ENCODE results near the gene DNHD1.
A peak's percentile ranks its signal among the peaks of the same experiment; 100 is the strongest.

Gene DNHD1

DNA sequence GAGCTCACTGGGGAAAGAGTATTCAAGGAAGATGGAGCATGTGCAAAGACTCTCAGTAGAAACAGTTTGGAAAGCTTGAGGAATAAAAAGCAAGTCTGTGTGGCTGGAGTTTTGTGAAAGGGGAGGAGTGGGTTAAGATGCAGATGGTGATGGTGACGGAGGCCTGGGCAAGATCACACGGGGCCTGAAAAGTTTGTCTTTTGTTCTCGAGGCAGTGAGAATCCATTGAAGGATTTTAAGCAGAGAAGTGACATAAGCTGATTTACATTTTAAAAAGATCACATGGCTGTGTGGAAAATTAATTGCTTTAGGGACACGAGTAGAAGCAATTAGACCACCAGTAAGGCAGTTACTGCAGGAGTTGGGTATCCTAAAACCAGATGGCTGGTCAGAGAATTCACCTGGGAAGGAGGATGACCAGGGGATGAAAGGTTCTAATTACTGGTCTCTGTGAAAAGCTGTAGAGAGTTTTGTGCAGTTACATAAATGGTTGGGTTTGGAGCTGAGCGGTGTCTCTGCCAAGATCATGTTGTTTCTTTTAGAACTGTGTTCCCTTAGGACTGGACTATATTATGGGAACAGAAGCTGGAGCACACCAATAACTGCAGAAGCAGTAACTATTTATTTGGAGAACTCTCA, 99.3 kb downstream of the DNHD1 start:
- DNase-seq: no peak

DNA sequence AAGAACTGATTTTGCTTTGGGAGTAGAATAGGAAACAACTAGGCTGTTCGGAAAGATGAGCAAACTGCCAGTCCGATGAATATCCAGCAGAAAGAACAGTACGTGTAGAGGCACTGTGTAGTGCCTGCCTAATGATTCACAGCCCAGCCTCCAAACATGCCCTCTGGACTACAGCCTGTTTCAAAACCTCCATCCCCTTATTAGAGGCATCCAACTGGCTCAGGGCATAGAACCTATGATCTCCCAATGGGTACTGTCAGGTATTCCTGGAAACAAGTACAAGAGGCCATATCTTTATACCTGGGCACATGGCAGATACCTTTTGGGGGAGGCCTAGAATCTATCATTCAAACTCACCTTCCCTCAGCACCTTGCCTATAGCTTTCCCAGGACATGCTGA, 101.5 kb downstream of the DNHD1 start:
- no peak for DNase-seq

DNA sequence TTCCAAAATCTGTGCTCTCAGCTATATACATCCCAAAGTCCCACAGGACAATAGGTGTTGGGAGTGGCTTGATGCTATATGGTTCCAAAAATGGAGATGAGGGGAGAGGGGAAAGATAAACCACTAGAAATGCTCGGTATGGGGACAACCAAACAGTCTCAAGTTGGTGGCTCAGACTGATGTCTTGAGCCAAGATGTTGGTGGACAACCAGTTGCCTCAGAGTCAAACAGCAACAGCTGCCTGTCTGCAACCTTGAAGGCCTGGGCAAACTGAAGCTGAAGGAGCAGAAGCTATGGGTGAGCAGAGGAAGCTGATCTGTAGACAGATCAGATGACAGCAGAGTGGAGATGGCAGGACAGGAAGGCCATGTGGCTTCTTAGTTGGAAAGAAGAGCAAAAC, 102.4 kb downstream of the DNHD1 start:
- no peak for DNase-seq

DNA sequence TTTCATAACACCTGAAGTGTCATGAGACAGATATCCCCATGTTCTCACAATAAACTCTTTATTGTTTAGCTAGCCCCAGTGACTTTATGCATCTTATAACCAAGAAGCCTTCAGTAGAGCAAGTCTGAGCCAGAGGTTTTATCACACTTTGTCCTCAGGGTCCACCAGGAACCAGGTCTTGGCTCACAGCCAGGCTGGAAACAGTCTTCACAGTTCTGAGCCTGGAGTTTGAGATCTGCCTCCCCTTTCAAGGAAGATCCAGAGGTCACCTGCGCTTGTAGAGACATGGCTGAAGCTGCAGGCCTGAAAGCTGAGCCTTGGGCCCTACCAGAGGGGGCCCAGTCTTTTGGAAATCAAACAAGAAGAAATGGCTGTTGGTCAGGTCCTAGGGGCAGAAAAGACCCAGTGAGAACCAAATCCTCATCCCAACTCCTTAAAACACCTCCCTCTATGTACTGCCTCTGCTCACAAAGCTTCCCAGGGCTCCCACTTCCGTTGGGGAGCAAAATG, 102.9 kb downstream of the DNHD1 start:
- DNase-seq: no peak

DNA sequence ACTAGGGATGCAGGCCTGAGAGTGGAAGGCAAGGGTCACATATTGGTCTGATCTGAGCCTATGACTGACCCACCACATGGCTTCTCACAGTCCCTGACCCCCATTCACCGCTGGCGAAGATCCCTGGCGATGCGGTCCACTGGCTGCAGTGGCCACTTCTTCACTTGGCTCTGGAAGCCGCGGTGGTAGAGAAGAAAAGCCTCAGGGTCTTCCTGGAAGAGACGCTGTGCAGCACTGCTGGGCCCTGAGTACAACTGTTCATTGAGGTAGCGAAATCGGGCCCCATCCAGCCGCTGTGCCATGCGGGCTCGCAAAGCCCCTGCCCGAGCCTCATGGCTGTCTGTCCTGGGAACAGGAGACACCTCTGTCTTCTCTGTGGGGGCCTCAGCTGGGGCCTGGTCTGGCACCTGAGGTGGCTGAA, 104.0 kb downstream of the DNHD1 start:
- DNase-seq: no peak

DNA sequence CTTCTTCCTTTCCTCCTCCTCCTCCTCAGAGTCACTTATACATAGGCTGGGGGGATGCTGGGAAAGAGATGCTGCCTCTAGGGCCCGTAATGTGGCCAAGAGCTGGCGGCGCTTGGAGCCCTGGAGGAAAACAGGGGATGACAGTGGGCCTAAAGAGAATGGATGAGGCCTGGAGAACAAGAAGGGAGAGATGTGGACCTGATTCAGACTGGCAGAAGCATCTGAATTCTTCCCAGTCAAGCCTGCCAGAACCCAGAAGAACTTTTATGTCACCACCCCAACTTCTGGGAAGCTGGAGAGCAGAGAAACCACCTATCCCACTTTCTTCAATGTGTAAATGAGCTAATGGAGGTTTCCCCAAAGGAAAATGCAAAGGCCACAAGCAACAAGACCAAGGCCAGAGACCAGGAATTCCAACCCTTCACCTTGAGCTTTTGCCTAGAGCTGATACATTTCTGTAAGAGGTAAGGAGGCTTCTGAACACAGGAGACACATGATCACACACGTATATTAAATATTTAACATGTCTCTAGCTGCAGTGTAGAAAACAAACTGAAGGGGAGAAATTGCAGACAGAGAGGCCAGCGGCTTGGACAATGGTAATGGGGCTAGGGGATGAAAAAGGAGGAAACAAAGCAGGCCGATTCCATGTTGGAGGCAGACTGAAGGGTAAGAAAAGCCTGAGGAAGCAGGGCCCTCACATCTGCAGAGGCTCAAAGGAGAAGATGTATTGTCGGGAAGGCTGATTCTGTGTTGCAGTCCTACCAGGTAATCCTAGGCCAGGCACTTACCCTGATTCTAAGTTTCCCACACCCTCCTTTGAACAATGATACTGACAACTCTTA, 105.2 kb downstream of the DNHD1 start:
- DNase-seq: no peak

DNA sequence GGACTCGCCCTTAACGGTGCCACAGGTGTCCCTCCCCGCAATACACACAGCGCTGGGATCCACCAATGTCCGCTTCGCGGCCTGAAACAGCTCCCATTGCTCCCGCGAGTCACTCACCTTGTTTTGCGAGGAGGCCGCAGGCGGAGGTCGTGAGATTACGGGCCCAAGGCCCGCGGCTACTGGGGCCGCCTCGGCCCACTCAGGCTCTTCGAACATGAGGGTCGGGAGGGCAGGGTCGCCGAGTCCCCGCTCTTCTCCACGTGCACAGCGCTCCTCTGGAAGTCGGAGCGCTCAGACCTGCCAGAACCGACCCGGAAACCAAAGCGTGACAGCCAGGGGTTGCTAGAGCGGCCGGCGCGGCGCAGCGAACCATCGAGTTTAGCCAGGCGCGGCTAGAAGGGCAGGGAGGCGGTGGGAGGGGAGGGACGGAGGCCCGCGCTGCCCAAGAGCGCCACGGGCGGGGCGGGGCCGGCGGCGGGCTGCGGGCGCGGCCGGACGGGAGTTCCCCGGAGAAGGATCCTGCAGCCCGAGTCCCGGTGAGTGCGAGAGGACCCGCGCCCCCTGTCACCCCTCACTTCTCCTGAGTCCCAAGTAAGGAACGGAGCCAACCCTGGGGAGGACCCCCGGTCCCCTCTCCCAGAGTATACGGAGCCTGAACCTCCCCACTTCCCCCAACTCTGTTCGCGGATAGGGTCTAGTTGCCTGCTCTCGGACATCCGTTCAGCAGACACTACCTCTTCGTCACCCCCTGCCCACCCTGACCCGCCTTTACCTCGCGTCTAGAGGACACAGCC, 106.4 kb downstream of the DNHD1 start, which contains the start of the genes ILK and RRP8:
TSS of gene ILK (plus strand) at position 488 of the 794 bp plus-strand sequence. CDS start 498 bp downstream, outside the sequence.
TSS of gene RRP8 (minus strand) at position 330 of the 794 bp plus-strand sequence. CDS start at position 216, 114 bp downstream.
- peak; percentile 77 to 88 for DNase-seq

DNA sequence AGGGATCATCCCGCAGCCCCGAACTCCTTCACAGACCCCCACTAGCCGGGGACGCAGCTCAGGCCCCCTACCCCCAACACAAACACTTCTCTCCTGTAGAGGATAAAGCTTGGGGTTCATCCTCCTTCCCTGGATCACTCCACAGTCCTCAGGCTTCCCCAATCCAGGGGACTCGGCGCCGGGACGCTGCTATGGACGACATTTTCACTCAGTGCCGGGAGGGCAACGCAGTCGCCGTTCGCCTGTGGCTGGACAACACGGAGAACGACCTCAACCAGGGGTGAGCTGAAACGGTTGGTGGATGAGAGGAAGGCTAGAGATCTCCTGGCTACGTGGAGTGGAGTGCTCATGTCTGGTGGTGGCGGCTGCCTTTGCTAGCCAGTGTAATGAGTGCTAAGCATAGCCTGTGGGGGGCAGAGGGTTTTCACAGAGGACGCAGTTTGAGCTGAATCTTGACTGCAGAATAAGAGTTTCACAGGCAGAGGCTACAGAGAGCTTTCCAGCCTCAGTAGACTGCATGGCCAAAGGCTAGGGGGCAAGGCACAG, 107.1 kb downstream of the DNHD1 start:
- peak in 1 of 2 experiments; percentile 26 for DNase-seq

DNA sequence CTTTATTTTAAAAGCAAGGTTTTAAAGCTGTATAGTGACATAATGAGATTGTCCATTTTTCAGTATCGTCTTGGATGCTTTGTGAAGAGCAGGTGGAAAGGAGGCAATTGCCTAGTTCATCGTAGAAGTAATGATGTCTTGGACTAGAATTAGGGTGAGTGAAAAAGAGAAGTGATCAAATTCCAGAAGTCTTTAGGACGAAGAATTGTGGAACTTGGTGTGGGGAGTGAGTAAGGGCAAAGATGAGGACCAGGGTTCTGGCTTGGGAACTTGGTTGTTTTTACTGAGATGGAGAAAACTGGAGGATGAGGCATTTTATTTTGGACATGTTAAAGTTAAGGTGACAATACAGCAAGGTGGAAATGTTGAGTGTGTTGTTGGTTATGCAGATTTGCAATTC, 107.7 kb downstream of the DNHD1 start:
- DNase-seq: no peak

DNA sequence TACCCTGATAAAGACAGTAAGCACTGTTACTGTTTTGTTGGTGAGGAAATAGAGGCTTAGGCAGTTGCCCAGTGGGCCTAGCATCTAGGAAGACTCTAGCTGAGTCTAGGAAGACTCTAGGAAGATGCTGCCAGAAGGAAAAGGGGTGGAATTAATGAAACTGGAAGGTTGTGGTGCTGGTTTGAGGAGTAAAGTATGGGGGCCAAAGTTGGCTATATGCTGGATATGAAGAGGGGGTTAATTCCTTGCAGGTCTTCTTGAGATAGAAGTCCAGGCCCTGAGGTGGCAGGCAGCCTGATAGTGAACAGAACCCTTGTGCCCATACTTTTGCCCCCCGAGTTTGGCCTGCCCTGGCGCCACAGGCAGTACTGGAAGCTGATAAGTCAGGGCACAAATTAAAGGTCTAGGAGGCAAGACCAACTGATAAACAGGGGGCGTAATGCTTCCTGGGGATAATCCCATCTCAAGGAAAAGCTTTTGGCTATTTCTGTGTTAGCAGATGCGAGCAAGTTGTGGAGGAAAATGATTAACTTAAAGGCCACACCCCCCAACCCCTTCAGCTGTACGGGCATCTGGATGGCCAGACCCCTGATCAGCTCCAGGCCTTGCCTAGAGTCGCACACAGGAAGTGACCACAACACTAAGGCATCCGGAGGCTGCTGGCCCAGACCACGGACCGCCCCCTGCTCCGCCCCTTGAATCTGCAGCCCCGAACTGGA, 109.5 kb downstream of the DNHD1 start:
- no peak for DNase-seq

DNA sequence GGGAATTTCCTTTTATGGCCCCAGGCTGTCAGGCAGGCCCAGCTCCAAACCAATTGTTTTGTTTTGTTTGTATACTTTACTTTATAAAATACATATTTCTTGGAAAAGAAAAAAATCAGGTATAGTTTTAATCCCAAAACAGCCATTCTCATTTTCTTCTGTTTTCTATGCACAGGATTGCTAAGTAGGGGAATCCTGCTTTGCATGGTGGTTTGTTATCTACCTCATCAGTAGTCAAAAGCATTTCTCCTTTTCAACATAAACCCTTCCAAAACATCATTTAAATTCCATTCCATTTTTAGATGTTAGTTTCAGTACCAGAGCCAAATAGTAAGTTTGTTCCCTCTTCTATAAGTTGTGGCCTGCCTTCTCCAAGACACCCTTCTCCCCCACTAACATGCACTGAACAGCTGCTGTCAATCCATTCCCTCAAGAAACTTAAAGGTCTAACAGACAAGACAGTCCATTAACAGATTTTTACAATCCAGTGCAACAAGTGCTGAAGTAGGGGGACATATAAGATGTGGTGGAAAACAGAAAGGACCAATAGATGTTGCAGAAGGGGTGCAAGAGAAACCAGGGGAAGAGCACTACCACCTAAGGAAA, 110.2 kb downstream of the DNHD1 start:
- DNase-seq: no peak

DNA sequence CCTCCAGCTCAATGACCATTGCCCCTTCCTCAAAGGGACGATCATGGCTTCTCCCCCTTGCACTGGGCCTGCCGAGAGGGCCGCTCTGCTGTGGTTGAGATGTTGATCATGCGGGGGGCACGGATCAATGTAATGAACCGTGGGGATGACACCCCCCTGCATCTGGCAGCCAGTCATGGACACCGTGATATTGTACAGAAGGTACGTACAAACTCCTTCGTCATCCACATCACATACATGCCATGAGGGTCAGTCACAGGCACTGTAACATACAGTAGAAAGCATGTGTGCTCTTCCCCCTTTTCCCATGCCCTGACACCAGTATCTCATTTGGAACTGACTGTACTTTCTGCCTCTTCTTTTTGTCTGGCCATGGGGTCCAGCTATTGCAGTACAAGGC, 110.9 kb downstream of the DNHD1 start:
- DNase-seq: no peak

DNA sequence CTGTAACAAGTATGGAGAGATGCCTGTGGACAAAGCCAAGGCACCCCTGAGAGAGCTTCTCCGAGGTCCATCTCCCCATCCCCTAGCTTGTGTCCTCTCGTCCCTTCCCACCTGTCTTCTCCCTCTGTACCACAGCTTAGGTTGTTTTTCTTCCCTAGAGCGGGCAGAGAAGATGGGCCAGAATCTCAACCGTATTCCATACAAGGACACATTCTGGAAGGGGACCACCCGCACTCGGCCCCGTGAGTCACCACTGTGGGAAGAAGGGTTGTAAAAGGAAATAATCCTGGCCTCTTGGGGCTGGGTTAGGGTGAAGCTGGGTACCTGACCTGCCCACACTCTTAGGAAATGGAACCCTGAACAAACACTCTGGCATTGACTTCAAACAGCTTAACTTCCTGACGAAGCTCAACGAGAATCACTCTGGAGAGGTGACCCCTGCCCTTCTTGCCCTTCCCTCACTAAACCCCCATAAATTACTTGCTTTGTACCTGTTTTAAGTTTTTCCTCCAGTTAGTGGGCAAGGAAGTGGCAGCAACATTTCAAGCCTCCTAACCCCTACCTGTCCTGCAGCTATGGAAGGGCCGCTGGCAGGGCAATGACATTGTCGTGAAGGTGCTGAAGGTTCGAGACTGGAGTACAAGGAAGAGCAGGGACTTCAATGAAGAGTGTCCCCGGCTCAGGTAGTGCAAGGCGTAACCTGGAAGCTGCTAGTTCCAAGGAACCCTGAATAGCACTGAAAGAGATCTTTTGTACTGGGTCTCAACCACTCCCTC, 111.8 kb downstream of the DNHD1 start:
- DNase-seq: no peak

DNA sequence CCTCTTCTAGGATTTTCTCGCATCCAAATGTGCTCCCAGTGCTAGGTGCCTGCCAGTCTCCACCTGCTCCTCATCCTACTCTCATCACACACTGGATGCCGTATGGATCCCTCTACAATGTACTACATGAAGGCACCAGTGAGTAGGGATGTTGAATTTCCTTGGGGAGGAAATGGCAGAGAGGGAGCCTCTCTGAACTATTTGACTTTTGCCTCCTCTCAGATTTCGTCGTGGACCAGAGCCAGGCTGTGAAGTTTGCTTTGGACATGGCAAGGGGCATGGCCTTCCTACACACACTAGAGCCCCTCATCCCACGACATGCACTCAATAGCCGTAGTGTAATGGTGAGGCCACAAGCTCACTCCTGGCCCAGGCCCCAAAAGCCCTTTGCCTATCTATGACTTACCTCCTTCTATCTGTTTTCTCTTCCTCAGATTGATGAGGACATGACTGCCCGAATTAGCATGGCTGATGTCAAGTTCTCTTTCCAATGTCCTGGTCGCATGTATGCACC, 112.5 kb downstream of the DNHD1 start:
- no peak for DNase-seq

DNA sequence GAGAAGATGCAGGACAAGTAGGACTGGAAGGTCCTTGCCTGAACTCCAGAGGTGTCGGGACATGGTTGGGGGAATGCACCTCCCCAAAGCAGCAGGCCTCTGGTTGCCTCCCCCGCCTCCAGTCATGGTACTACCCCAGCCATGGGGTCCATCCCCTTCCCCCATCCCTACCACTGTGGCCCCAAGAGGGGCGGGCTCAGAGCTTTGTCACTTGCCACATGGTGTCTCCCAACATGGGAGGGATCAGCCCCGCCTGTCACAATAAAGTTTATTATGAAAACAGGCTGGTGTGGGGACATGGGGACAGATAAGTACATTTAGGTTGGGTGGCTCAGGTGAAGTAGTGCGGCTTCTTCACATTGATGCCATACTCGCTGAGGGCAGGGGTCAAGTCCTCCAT, 113.5 kb downstream of the DNHD1 start:
- no peak for DNase-seq

DNA sequence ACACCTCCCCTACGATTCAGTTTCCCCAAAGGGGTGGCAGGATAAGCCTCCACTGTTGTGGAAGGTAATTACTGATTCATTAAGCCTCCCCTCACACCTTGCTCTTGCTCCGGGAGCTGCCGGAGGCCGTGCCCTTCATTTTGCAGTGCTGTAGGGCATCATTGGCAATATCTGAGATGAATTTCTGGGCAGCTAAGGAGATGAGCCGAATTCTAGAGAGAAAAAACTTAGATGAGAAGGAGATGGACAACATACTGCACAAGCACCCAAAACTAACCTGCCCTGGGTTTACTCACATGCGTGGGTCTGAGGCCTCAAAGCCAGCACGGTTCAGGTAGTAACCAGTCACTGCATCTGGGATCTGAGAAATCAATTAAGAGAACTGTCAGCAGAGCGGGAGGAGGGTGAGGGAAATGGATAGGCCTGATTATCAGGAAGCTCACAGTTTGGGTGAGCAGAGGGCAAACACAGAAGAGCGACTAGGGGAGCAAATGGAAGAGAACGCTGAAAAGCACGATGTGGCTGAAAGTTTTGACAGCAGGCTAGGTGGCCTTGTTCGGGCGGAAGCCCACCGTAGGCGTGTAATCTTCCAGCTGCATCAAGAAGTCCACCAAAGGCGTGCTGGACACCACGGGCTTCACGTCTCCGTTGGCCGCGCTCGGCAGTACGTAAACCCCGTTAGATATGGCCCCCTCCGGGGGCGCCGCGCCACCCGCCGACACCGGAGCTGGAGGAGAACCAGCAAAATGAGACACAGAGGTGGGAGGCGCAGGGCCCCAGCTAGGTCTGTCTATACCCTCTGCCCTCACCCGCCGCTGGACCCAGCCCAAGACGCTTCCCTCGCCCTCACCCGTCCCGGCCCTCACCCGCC, 114.2 kb downstream of the DNHD1 start:
- no peak for DNase-seq

DNA sequence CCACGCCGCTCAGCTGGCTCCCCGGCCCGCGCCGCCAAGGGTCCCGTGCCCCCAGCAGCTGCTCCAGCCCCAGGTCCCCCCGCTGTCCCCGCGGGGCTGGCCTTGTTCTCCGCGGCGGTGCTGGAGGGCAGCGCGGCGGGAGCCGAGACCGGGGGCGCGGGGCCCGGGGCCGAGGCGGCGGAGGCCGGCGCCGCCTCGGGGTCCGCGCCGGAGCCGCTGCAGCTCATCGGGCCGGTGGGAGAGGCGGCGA, 114.8 kb downstream of the DNHD1 start:
- DNase-seq: no peak

DNA sequence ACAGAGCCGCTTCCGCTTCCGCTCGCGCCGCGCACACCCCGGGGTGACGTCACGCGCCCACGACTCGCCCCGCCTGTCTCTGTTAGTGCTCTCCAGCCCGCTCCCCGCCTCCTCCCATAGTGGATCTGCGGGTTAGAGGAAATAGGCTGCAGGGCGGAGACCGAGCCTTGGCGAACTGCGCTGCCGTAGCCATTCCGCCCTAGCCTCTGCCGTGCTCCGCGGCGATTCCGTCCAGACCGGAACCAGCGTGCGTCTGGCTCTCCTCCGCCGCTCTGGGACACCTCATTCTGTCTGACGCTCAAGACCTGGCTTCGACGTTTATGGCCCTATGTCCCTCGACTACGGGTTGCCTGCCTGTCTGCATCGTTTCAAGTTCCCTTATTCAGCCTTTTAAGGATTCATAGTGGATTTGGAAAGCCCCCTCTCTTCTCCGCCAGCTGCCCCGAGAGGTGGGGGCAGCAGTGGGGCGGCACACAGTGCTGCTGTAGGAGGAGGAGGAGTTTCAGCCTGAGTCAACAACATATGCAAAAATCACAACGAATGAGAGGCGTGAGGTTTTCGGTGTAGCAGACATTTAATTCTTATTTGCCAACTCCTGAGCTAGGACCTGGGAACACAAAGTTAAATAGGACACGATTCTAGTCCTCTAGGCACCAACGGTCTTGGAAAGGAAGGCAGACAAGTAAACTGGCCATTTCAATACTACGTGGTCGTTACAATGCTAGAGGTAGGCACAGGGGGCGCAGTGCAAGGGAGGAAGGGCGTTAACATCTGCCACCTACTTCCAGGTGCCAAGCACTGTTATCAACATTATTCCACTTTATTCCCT, 115.3 kb downstream of the DNHD1 start, which contains the start of gene TAF10:
TSS of gene TAF10 (minus strand) at position 4 of the 829 bp plus-strand sequence. CDS start 27 bp downstream, outside the sequence.
- peak; percentile 87 to 95 for DNase-seq

DNA sequence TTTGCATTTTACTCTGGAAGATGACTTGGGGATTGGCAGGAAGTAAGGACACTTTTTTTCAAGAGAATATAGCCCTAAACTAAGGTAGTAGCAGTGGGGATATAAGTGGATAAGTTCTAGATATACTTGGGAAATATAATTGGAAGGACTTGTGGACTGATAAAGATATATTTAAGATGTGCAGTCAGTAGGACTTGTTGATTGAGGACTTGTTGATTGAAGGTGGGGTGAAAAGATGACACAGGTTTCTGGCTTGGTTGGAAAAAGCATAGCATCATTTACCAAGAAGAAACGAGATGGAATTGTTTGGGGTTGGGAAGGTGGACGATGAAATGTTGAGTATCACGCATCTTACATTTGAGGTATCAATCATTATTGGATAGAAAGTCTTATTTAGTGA, 116.4 kb downstream of the DNHD1 start:
- DNase-seq: no peak
